ENCODE data around the gene JAM3.
"Not testable (repeated sequence)": the region's sequence is repeated elsewhere in the genome, so short reads cannot be mapped to it uniquely, and the experiment has no call there.

JAM3 gene

GRCh38 chr11:134063991-134064747 is 4.7 kb upstream of the JAM3 start:
- DNase-seq: no peak

- DNase-seq: no peak
Measured at GRCh38 chr11:134065381-134065780, 3.5 kb upstream of the JAM3 start.

GRCh38 chr11:134066943-134067885 is 1.7 kb upstream of the JAM3 start:
- DNase-seq: no peak

GRCh38 chr11:134069426-134070341 is 812 bp downstream of the JAM3 start:
- DNase-seq: no peak

GRCh38 chr11:134070342-134070845 is 1.5 kb downstream of the JAM3 start:
- no peak for DNase-seq

- DNase-seq: no peak
Measured at GRCh38 chr11:134071306-134071705, 2.4 kb downstream of the JAM3 start.

- no peak for DNase-seq
Measured at GRCh38 chr11:134071766-134072402, 3.0 kb downstream of the JAM3 start.

GRCh38 chr11:134072844-134073243 is 4.0 kb downstream of the JAM3 start:
- no peak for DNase-seq

GRCh38 chr11:134074346-134074745 is 5.5 kb downstream of the JAM3 start:
- no peak for DNase-seq

GRCh38 chr11:134074766-134075165 is 5.9 kb downstream of the JAM3 start:
- DNase-seq: no peak

- DNase-seq: no peak
Measured at GRCh38 chr11:134079317-134079716, 10.4 kb downstream of the JAM3 start.

- DNase-seq: not testable (repeated sequence)
Measured at GRCh38 chr11:134081258-134081657, 12.4 kb downstream of the JAM3 start.

GRCh38 chr11:134082990-134083389 is 14.1 kb downstream of the JAM3 start:
- no peak for DNase-seq

GRCh38 chr11:134086376-134086775 is 17.5 kb downstream of the JAM3 start:
- DNase-seq: no peak

GRCh38 chr11:134092006-134092405 is 23.1 kb downstream of the JAM3 start:
- not testable (repeated sequence) for DNase-seq

- DNase-seq: no peak
Measured at GRCh38 chr11:134097166-134097565, 28.3 kb downstream of the JAM3 start.

GRCh38 chr11:134098566-134099184 is 29.8 kb downstream of the JAM3 start:
- no peak for DNase-seq

GRCh38 chr11:134100171-134100570 is 31.3 kb downstream of the JAM3 start:
- DNase-seq: no peak

- no peak for DNase-seq
Measured at GRCh38 chr11:134101282-134101681, 32.4 kb downstream of the JAM3 start.

- no peak for DNase-seq
Measured at GRCh38 chr11:134110252-134110815, 41.5 kb downstream of the JAM3 start.

- DNase-seq: not testable (repeated sequence)
Measured at GRCh38 chr11:134113787-134114186, 44.9 kb downstream of the JAM3 start.
